ENCODE measurements around the gene PDE4A.

Gene PDE4A

GRCh38 chr19:10419646-10420443 lies 493 bp upstream of the PDE4A start:
- peak overlapping the region; percentile 84 for H3K4me3 ChIP-seq (ENCODE audit: low read length)
- DNase-seq (ENCODE audit: low read depth, low spot score) = peak; percentile 82

- H3K4me3 ChIP-seq (ENCODE audit: low read length) = peak overlapping the region; percentile 84
- DNase-seq (ENCODE audit: low read depth, low spot score) = no peak
Measured at GRCh38 chr19:10421240-10422045, 1.1 kb downstream of the PDE4A start.

GRCh38 chr19:10422046-10422461 lies 1.7 kb downstream of the PDE4A start:
- H3K4me3 ChIP-seq (ENCODE audit: low read length) = no peak overlapping the region; the same call in 1 of the 2 replicates
- DNase-seq (ENCODE audit: low read depth, low spot score) = no peak

GRCh38 chr19:10422846-10423245 lies 2.5 kb downstream of the PDE4A start:
- DNase-seq (ENCODE audit: low read depth, low spot score) = no peak
- H3K4me3 ChIP-seq (ENCODE audit: low read length) = no peak overlapping the region

GRCh38 chr19:10424011-10424637 lies 3.8 kb downstream of the PDE4A start:
- H3K4me3 ChIP-seq (ENCODE audit: low read length) = 0 out of 2 replicates have a peak overlapping the region, but pooled peaks have one; percentile 7
- no peak for DNase-seq (ENCODE audit: low read depth, low spot score)

GRCh38 chr19:10427169-10427568 lies 6.8 kb downstream of the PDE4A start:
- DNase-seq (ENCODE audit: low read depth, low spot score) = no peak
- H3K4me3 ChIP-seq (ENCODE audit: low read length) = no peak overlapping the region

- no peak overlapping the region for H3K4me3 ChIP-seq (ENCODE audit: low read length)
- DNase-seq (ENCODE audit: low read depth, low spot score) = no peak
Measured at GRCh38 chr19:10428996-10429381, 8.7 kb downstream of the PDE4A start.

- DNase-seq (ENCODE audit: low read depth, low spot score) = no peak
- H3K4me3 ChIP-seq (ENCODE audit: low read length) = no peak overlapping the region
Measured at GRCh38 chr19:10430505-10431253, 10.3 kb downstream of the PDE4A start.

- H3K4me3 ChIP-seq (ENCODE audit: low read length) = no peak overlapping the region
Measured at GRCh38 chr19:10431254-10431942, 11.1 kb downstream of the PDE4A start.

GRCh38 chr19:10431943-10432735 lies 11.8 kb downstream of the PDE4A start:
- no peak for DNase-seq (ENCODE audit: low read depth, low spot score)
- no peak overlapping the region for H3K4me3 ChIP-seq (ENCODE audit: low read length)

More at GRCh38 chr19:10431254-10431942, 11.1 kb downstream of the PDE4A start:
- no peak for DNase-seq (ENCODE audit: low read depth, low spot score)

- H3K4me3 ChIP-seq (ENCODE audit: low read length) = no peak overlapping the region
- no peak for DNase-seq (ENCODE audit: low read depth, low spot score)
Measured at GRCh38 chr19:10432736-10433130, 12.4 kb downstream of the PDE4A start.

- H3K4me3 ChIP-seq (ENCODE audit: low read length) = no peak overlapping the region
- DNase-seq (ENCODE audit: low read depth, low spot score) = no peak
Measured at GRCh38 chr19:10433131-10433536, 12.8 kb downstream of the PDE4A start.

GRCh38 chr19:10439588-10439987 lies 19.2 kb downstream of the PDE4A start:
- no peak overlapping the region for H3K4me3 ChIP-seq (ENCODE audit: low read length)
- no peak for DNase-seq (ENCODE audit: low read depth, low spot score)

- no peak overlapping the region for H3K4me3 ChIP-seq (ENCODE audit: low read length)
- no peak for DNase-seq (ENCODE audit: low read depth, low spot score)
Measured at GRCh38 chr19:10442698-10443097, 22.4 kb downstream of the PDE4A start.

GRCh38 chr19:10449037-10449436 lies 28.7 kb downstream of the PDE4A start:
- DNase-seq (ENCODE audit: low read depth, low spot score) = no peak
- H3K4me3 ChIP-seq (ENCODE audit: low read length) = no peak overlapping the region

- H3K4me3 ChIP-seq (ENCODE audit: low read length) = no peak overlapping the region
- no peak for DNase-seq (ENCODE audit: low read depth, low spot score)
Measured at GRCh38 chr19:10450191-10450852, 30.0 kb downstream of the PDE4A start.

- peak; percentile 22 for DNase-seq (ENCODE audit: low read depth, low spot score)
Measured at GRCh38 chr19:10450853-10451609, 30.7 kb downstream of the PDE4A start.

More at GRCh38 chr19:10450853-10451609, 30.7 kb downstream of the PDE4A start:
- H3K4me3 ChIP-seq (ENCODE audit: low read length) = no peak overlapping the region
